GM18507 (cell line): ENCODE measurements around the gene ZNF778.
"Not testable (repeated sequence)": the region's sequence is repeated elsewhere in the genome, so short reads cannot be mapped to it uniquely, and the experiment has no call there.

Experiments
- DNase-seq: peaks from one replicate; pipeline ENCODE4 v3.0.0; 2011; ENCODE audit warnings: low read depth; ENCODE audit not compliant: insufficient read length; ENCODE audit errors: extremely low spot score
- FAIRE-seq: peaks from 2 replicates; lab custom pipeline; 2011; peaks lifted over from hg19 to GRCh38; lab: Jason Lieb, UNC

The ZNF778 gene

DNA sequence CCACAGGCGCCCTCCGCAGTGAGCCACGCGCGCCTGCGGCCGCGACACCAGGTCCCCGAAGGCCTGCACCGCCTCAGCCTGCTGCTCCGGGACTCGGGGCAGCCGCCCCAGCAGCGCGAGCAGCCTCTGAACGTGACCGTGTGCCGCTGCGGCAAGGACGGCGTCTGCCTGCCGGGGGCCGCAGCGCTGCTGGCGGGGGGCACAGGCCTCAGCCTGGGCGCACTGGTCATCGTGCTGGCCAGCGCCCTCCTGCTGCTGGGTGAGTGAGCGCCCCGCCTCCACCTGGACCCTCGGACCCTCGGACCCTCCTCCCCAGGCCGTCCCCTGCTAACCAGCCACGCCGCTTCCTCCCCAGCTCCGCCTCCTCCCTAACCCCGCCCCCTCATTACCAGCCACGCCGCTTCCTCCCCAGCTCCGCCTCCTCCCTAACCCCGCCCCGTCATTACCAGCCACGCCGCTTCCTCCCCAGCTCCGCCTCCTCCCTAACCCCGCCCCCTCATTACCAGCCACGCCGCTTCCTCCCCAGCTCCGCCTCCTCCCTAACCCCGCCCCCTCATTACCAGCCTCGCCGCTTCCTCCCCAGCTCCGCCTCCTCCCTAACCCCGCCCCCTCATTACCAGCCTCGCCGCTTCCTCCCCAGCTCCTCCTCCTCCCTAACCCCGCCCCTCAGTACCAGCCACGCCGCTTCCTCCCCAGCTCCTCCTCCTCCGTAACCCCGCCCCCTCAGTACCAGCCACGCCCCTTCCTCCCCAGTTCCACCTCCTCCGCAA is 25.1 kb upstream of the ZNF778 start:
- DNase-seq, result not testable (repeated sequence)
- peak; percentile 87 for FAIRE-seq

DNA sequence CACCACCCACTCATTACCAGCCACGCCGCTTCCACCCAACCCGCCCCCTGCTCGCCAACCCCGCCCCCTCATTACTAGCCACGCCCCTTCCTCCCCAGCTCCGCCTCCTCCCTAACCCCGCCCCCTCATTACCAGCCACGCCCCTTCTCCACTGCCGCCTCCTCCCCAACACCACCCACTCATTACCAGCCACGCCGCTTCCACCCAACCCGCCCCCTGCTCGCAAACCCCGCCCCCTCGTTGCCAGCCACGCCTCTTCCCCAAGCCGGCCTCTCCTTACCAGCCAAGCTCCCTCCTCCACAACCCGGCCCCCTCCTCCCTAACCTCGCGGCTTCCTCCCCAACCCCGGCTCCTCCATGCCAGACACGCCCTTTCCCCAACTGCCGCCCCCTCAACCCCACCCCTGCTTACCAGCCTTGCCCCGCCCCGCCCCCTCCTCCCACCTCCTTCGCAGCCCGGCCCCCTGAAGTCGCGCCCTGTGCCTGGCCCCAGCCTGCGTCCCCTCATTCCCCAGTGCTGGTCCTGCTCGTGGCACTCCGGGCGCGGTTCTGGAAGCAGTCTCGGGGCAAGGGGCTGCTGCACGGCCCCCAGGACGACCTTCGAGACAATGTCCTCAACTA is 24.4 kb upstream of the ZNF778 start:
- FAIRE-seq (no peak), DNase-seq (no peak)

DNA sequence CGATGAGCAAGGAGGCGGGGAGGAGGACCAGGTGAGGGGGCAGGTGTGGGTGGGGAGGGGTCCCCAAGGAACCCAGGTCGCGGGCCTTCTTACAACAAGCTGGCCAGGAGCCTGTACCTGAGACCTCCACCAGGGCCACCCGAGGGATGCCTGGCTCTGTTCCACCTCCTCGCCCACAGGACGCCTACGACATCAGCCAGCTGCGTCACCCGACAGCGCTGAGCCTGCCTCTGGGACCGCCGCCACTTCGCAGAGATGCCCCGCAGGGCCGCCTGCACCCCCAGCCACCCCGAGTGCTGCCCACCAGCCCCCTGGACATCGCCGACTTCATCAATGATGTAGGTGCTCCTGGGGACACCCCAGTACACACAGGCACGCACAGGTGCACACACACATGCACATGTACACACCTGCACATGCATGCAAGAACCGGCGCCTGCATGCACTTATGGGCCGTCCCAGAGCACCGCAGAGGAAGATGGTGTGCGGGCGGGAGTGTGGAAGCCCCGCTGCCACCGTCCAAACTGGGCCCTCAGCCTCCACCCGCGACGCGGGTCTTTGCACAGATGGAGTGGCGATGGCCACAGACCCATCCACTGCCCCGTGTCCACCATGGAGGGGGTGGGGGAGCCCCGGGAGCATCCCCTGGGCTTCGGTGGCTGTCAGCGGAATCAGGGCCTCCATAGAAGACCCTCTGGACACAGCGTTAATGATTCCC is 23.8 kb upstream of the ZNF778 start:
- DNase-seq (no peak), FAIRE-seq (no peak)

- DNase-seq (no peak), FAIRE-seq (no peak)
These were observed 22.9 kb upstream of the ZNF778 start for GRCh38 chr16:89194340-89195311.

DNA sequence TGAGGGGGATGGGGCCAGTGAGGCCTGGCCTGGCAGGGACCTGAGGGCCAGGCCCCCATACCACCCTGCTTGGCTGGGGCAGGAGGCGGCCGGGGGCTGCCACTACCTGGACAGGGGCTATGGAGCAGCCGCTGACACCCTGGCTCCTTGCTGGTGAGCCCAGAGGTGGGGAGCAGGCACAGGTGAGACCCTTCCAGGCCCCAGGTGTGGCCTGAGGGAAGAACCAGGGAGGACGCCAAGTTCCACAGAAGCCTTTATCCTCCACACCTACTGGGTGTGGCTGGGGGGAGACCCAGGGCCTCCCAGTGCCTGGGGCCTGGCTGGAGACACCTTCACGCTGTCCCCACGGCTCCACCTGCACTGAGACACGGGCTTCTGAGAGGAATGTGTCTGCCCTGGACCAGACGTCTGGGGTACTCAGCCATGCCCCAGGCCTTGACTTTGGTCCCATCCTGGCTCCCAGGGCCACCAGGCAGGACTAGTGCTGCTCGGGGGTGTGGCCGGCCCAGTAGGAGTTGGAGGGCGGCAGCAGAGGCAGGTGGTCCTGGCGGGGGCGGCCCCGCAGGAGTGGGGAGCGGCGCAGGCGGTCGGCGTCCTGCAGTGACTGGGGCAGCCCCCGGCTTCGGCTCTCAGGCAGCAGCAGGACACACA is 21.9 kb upstream of the ZNF778 start:
- FAIRE-seq (no peak), DNase-seq (no peak)

DNA sequence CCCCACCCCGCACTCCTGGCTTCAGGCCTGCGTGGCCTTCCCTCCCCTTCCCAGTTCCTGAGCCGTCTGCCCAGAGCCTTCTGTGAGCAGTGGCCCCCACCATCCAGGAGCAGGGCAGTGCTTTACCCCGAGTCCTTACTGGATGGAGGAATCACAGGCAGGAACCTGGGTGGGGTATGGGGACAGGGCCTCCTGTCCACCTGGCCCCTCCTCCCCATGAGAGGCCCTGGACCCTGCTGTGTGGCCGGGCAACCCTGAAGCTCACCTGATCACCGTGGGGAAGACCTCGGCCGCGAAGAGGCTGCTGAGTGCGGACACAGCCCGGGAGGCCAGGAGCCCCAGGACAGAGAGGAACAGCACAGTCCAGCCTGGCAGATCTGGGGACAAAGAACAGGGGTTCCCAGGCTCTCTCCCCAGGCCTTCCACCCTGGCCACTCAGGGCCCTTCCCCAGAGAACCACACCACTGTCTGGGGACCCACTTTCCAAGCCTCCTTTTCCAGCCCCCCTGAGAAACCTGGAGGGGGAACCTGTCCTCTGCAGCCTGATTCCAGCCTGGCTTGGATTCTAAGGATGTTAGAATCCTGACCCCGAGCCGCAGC is 20.4 kb upstream of the ZNF778 start:
- FAIRE-seq, result no peak
- DNase-seq, result no peak

DNA sequence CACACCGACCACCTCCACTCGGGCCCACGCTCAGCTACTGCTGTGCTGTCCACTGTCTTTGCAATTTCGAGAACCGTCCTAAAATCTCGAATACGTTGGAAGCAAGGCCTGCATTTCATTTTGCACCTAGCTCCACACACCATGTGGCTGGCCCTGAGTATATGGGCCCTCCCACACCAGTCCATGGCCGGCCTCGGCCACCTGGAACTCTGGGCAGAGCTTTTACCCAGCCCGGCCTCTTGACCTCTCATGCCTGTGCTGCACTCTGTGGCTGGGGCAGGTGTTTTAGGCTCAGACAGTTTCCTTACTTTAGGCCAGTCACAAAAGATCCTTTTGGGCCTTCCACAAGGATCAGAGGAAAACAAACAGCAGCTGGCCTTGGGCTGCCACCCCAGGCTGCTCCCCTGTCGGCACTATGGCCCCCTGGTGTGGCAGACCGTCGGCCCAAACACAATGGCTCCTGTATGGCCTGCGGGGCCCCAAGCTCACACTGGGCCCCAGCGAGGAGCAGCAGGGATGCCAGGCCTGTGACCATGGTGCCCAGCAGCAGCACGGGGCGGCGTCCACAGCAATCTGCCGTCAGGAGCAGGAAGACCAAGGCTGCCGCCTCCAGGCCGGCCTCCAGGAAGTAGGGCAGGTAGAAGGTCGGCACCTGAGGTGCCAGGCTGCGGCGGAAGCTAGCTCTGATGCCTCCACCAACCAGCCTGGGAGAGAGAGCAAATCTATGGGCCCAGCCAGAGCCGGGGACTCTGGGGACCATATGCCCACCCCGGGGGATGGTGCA is 19.7 kb upstream of the ZNF778 start:
- no peak for FAIRE-seq
- DNase-seq, result no peak

GRCh38 chr16:89198417-89199240 is 18.9 kb upstream of the ZNF778 start:
- DNase-seq (no peak), FAIRE-seq (no peak)

GRCh38 chr16:89199241-89200123 is 18.0 kb upstream of the ZNF778 start:
- DNase-seq (no peak), FAIRE-seq (no peak)

DNA sequence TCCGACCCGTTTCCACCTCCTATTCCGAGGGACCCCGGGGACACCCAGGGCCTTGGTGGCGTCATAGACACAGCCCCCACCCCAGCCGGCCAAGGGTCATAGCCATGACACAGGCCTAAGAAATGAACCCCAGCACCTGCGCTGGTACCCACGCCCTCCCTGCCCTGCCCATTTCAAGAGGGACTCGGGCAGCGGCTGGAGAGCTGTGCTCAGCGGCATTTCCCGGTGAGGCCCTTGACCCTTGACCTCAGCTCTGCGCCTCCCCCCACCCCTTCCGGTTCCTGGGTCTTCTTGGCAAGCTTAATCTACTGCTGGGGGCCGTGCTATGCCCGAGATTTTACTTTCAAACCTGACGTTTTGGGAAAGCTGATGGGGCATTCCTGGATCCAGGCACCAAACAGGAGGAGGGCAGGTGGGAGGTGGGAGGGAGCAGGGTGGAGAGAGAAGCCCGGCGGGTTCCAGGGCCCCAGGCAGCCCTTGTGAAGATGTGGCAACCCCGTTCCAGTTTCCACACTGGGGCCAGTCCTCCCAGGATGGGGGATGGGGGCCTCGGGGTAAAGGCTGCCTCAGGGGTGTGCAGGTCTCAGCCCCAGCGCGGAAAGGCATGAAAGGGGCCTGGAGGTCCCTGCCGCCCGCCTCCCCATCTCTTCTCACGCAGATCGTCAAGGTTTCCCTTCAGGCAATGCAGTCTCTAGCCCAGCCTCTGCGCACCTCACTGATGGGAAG is 17.2 kb upstream of the ZNF778 start, which contains the start of gene SLC22A31:
Gene SLC22A31, minus strand, starts transcription at position 414 of the 726 bp plus-strand sequence. Its CDS starts 36 bp downstream, at position 378.
- DNase-seq (no peak), FAIRE-seq (no peak)

DNA sequence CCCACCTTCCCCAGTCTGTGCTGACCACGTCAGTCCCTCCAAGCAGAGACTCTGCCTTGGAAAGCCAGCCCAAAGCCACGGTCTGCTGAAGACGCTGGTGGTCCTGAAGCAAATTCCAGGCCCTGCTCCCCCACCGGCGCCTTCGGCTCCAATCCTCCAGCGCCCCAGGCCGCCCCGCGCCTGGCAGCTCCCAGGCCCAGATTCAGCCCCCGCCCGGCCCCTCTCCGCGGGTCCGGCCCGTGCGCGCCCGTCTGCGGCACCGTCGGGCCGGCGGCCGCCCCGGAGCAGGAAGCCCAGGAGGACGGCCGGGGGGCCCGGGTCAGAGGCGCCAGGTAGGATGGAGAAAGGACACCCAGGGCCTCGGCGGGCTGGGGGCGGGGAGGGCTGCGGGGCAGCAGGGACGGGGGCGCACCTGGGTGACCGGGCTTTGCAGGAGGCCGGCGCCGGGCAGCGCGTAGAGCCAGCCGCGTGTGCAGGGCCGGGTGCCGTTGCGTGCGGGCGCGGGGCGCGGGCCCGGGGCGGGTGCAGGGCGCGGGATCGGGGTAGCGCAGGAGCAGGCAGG is 16.6 kb upstream of the ZNF778 start:
- no peak for FAIRE-seq
- no peak for DNase-seq

DNA sequence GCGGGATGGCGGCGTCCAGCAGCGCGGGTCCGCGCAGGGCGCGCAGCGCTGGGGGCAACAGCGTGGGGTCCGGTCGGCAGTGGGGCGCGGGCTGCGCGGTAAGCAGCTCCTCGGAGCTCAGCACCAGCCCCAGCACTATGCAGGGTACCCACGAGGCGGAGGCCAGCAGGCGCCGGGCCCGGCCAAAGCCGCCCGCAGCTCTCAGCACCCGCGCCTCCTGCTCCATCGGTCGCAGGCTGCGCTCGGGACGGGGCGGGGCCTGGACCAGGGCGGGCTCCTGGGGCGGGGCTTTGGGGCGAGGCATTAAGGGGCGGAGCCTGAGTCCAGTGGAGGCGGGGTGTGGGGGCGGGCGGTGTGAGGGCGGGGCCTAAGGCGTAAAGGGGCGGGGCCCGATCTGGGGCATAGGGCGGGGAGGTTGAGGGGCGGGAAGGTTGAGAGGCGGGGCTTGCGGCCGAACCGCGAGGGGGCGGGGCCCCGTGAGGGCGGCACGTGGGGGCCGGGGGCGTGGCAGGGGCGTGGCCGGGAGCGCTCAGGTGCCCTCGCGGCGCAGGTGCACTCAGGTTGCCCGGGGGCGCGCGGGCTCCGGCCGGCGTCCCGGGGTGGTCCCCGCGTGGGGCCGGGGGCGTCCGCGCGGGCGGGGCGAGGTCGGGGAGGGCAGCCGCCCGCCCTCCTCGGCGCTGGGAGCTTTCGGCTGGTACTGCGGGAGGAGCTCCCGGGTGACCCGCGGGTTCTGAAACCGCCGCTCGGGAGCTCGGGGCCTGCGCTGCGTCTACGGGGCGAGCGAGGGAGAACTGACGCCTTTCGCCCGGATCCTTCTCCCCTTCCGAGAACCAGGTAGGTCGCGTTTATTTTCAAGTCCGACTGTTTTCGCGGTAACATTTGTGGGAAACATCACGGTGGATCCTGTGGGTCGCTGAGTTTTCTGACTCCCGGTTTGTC is 15.8 kb upstream of the ZNF778 start:
- peak; percentile 18 for FAIRE-seq
- DNase-seq, result no peak

DNA sequence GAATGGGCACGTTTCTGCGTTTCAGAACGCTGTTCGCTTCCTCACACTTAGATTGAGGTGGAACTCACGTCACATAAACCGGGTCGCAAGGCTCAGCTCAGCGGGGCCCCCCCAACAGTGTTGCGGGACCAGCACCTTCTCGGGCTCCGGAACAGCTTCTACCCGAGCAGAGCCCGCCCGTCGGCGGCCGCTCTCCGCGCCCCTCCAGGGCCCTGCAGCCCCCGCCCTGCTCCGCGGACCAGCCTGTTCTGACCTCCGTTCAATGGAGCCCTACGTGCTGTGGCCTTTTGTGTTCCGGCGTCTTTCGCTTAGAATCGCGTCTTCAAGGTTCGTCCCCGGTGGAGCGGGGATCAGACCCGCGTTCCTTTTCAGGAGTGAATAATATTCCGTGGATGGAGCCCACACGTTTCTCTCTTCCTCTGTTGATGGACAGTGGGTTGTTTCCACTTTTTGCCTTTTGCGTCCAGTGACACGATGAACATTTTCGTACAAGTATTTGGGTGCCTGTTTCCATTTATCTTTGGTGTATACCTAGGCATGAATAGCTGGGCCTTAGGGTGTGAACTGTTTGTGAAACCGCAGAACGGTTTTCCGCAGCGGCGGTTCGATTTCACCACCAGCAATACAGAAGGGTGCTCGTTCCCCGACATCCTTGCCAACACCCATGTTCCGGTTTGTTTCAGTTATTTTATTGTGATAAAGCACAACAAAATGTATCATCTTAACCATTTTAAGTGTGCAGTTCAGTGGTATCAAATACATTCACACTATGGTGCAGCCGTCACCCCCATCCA is 14.9 kb upstream of the ZNF778 start:
- FAIRE-seq, result no peak
- no peak for DNase-seq
